ENCODE measurements around the gene MZF1. TPM values are rescaled to one million over a fixed set of nuclear protein-coding genes. Genes with fewer than 3 reads are reported as not detected.
A peak's percentile ranks its signal among the peaks of the same experiment; 100 is the strongest.

MZF1 gene
- total and polyA plus RNA-seq, 9 of the 15 experiments (the other 6 are each of a cell fraction or from before 2014, with no cell fraction given): 0.31 to 29.3 (median 11.5) TPM

GRCh38 chr19:58572818-58573657 is at the start of gene MZF1 (continued):
- TF ChIP-seq NBN (IDR thresholded peaks at IDR 0.05; ENCODE audit: low read depth): peak; percentile 68
- TF ChIP-seq OTX1 (CRISPR knock-in tag; IDR thresholded peaks at IDR 0.05): peak; percentile 95
- no peak for TF ChIP-seq RBM15 (IDR thresholded peaks at IDR 0.05; ENCODE audit: insufficient read depth, low read length)
- no peak for TF ChIP-seq ZNF785 (CRISPR knock-in tag; IDR thresholded peaks at IDR 0.05)
- no peak for TF ChIP-seq PYGO2 (tag; IDR thresholded peaks at IDR 0.05)
- TF ChIP-seq ATF3 (IDR thresholded peaks at IDR 0.05): peak; percentile 83
- 0 out of 2 replicates have a peak, but pooled peaks have one; percentile 31 for TF ChIP-seq ATF3 (CRISPR knock-in tag; conservative IDR thresholded peaks at IDR 0.05)
- peak; percentile 38 for TF ChIP-seq MEIS2 (IDR thresholded peaks at IDR 0.05; ENCODE audit: partially characterized antibody)
- peak; percentile 89; the same call in 1 of the 2 replicates for TF ChIP-seq FOXP1 (CRISPR knock-in tag; IDR thresholded peaks at IDR 0.05)
- TF ChIP-seq SMC3 (conservative IDR thresholded peaks at IDR 0.05; ENCODE audit: insufficient read depth, low read depth, low read length): 0 out of 2 replicates have a peak, but pooled peaks have one; percentile 5
- peak; percentile 91 for TF ChIP-seq ETS1 (conservative IDR thresholded peaks at IDR 0.05; ENCODE audit: control insufficient read depth, low read depth, low read length)
- TF ChIP-seq PRMT5 (CRISPR knock-in tag; IDR thresholded peaks at IDR 0.05): no peak
- TF ChIP-seq L3MBTL2 (IDR thresholded peaks at IDR 0.05): peak; percentile 82
- no peak for TF ChIP-seq PTRF (tag; IDR thresholded peaks at IDR 0.05)
- TF ChIP-seq ZBTB12 (CRISPR knock-in tag; IDR thresholded peaks at IDR 0.05): peak; percentile 93
- TF ChIP-seq U2AF2 (optimal IDR thresholded peaks at IDR 0.05; ENCODE audit: low read depth, low read length): no peak
- no peak for TF ChIP-seq ZNF707 (CRISPR knock-in tag; conservative IDR thresholded peaks at IDR 0.05)
- no peak for TF ChIP-seq TFE3 (CRISPR knock-in tag; IDR thresholded peaks at IDR 0.05)
- peak; percentile 56; the same call in 1 of the 2 replicates for TF ChIP-seq MEF2D (tag; conservative IDR thresholded peaks at IDR 0.05; ENCODE audit: low read depth)
- no peak for TF ChIP-seq TGIF2 (CRISPR knock-in tag; IDR thresholded peaks at IDR 0.05)
- TF ChIP-seq ID3 (CRISPR knock-in tag; IDR thresholded peaks at IDR 0.05): no peak
- TF ChIP-seq ID3 (tag; IDR thresholded peaks at IDR 0.05): peak; percentile 71; the same call in 1 of the 2 replicates
- TF ChIP-seq ZNF780A (CRISPR knock-in tag; IDR thresholded peaks at IDR 0.05): no peak

Measured in K562 (cell line).